ENCODE measurements around the gene POLR2B.
"Not testable (repeated sequence)": the region's sequence is repeated elsewhere in the genome, so short reads cannot be mapped to it uniquely, and the experiment has no call there.

The POLR2B gene

DNA sequence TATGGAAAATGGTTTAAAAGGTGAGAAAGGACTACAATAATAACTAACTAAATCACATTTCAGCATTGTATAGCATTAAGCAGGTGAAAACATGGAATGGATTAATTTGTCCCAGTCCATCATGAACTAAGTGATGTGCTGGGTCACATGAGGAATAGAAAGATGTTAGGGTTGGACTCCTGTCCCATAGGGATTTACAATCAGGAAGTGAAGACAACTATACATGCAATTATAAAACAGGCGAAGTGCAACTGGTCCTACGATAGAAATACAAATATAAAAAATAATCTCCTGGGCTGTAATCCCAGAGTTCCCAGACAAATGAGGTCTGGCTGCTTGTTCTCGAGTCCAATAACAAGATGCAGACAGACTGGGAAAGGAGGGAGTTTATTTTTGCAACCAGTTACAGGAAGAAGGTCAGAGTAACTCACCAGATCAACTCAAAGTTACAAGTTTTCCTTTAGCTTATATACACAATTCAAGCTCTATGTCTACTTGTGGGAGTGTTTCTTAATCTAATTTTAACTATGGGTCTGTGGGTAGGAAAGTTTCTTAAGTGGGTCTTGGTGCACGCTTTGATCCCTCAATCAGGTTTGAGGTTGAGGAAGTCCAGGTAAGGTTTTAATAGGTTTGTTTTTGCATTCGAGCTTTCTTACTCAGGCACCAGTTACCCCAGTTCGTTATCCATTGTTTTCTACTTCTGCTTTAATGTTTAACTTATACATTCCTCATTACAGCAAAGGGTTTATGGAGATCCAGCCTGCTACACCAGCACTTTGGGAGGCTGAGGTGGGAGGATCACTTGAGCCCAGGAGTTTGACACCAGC, 81.4 kb downstream of the POLR2B start:
- DNase-seq, result no peak

DNA sequence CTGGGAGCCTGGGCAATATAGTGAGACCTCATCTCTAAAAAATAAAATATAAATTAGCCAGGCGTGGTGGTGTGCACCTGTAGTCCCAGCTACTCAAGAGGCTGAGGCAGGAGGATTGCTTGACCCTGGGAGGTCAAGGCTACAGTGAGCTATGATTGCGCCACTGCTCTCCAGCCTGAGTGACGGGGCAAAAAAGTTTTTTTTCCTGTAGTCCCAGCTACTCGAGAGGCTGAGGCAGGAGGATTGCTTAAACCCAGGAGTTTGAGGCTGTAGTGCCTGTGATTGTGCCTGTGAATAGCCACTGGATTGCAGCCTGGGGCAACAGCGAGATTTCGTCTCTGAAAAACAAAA, 82.0 kb downstream of the POLR2B start:
- DNase-seq, result not testable (repeated sequence)

DNA sequence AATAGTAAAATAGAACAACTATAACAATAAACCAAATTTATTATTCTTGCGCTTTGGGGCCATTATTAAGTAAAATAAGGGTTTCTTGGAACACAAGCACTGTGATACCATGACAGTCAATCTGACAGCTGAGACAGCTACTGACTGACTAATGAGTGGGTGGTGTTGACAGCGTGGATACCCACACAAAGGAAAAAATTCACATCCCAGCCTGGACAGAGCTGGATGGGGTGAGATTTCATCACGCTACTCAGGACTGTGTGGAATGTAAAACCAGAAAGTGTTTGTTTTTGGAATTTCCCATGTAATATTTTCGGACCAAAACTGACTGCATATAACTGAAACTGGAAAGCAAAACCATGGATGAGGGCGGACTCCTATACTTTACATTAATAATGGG, 82.7 kb downstream of the POLR2B start:
- DNase-seq, result no peak

DNA sequence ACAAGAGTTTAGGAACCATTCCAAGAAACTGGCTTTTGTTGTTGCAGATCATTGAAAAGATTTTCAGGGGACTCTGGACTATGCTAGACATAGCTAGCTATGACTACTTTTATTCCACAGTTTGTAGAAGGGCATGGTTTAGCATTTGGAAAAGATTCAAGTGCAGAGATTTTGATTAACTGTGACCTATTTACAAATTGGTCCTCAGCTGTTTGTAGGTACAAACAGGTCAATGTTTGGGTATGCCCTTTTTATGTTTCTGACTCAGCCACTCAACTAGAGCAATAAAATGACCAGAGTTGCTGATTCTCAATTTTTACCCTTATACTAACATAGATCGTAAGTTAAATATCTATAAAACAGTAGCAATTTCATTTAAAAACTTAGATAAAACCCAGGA, 84.8 kb downstream of the POLR2B start:
- no peak for DNase-seq

DNA sequence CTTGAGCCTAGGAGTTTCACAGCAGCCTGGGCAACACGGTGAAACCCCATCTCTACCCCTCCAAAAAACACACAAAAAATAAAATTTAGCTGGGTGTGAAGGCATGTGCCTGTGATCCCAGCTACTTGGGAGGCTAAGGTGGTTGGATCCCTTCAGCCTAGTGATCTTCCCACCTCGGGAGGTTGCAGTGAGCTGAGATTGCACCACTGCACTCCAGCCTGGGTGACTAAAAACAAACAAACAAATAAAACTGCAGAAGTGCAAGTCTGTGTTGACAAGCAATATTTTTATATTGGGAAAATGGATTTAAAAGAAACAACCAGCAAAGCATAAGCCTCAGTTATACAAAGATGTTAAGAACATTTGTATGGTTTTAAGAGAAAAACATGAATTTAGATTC, 85.4 kb downstream of the POLR2B start:
- DNase-seq, result no peak

DNA sequence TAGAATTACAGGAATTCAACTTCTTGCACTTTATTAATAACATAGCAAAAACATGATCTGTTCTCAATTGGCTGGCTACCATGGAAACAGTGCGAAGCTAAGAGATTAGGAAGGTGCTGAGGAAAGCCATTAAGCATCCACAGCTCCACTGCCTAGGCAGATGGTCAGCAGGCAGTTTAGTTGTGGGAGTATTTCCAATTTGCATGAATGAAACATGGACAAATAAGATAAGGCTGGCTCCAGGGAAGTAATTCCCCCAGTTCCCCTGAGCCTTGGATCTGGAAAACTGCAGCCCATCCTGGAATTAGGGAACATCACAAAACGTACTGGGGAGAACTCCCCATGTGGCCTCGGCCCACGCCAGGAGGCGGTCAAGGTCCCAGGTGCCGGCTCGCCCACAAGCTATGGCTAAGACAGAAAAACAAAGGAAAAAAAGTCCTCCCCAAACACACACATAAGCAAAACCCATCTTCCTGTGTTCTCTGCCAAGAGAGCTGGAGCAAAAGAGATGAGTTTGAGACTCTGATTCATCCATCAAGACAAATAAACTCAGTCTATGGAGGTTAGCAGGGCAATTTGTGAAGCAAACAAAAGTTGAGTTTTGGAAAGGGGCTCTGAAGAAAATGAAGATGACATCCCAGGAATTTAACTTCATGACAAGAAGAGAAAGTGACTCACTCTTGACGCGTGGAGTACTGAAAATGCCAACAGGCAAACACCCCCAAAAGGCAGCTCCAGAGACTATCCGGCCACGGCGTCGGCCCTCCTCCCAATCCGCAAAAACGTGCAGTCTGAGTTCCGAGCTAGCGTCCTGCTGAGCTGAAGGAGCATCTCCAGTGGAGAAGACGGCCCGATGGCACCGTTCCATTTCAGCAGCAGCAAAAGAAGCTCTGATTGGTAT, 86.4 kb downstream of the POLR2B start:
- DNase-seq, result no peak

DNA sequence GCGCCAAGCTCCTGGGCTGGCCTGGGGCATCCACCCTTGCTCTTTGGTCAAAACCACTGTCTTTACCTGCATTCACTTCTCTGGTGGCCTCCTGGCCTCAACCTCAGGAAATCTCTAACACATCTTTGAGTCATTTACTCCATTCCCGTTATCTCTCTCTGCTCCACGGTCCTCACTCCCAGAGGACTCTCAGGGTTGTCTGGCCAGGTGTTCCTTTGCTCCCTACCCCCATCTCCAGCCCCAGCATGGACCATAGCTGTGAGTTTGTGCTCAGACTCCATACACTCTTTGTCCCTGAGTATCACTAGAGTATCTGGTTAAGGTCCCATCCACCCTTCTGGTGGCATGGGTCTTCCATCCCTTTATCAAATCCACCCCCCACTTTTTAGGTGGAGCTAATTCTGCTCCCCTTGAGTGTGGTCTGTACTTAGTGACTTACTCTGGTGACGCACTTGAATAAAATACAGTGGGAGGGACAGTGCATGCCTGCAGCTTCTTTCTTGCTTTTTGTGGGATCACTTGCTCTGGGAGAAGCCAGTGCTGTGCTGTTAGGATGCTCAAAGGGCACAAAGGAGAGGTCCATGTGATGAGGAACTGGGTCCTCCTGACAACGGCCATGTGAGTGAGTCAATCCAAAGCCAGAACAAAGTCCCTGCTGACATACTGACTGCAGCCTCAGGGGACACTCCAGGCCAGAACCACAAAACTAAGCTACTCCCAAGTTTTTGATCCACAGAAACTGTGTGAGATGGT, 87.2 kb downstream of the POLR2B start:
- no peak for DNase-seq

DNA sequence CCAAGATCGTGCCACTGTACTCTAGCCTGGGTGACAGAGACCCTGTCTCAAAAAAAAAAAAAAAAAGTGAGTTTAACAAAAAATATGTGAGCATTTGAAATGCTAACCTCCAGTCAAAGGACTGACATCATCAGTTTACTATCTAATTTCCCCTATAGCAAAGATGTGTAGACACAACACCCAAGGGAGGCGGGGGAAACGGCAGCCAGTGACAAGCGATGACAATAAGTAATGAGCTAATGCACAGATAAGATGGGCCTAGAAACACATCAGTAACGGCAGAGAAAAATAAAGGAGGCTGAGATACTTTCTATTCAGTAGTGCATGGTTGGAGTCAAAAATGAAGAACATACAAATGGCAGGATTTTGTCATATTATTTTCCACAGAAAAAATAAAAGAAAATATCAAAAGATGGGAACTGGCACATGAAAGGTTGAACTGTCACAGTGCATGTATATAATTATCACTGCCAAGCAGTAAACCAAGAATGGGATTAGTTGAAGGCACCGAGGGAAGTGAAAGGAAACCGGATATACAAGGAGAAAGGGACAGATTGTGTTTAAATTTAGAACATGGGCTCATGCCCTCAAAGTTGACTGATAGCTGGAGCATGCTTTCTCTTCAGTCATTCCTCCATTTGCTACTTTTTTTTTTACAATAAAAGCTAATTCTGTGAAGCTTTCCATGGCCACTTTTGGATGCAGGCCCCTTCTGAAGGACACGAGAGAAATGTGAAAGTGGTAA, 89.7 kb downstream of the POLR2B start:
- no peak for DNase-seq

DNA sequence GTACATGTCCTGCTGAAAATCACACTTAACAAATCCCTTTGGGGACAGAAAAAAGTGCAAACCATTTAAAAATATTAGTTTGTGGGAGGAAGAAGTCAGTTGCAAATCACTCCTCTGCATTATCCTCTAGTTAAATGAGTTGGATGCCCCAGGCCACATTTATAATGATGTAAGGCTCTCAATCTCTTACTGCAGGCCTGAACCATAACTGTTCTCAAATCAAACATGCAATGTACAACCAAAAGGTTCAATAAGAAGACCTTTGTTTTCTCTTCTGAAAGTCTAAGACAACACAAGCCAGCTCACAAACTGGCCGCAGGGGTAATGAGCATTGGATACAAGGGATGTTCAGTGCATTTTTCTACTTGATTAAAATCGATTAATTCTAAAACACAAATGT, 91.8 kb downstream of the POLR2B start:
- DNase-seq, result no peak

DNA sequence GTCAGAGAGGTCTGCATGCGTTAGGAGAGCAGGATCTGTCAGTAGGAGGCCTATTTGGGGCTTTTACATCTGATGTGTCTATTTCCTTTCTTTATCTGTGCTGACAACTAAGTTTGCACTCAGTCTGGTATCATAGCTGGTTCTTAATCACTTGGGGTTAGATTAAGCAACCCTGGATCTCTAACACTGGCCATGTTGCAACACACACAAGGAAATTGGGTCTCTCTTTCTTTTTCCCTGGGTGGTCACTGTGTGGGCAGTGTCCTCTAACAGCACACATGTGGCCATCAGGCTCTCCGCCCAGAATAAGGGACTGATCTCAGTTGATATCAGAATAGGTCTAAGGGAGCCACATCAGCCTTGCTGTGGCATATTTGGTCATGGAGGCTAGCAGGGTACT, 92.6 kb downstream of the POLR2B start:
- DNase-seq, result no peak

DNA sequence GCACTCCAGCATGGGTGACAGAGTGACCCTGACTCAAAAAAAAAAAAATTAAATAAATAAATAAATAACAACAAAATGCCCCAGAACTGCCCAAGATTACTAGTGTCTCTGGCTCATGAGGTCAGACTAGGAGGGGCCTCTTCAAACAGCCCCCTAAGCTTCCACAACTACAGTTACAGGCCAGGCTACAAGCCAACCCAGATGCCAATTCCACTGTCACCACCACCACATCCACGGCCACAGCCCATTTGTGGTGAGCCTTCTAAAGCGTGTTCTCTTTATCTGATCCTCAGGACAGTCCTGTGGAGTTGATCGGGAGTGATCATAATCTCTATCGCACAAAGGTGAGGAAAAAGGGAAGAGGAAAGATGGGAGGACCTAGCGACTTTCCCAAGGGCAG, 94.9 kb downstream of the POLR2B start:
- DNase-seq, result no peak

DNA sequence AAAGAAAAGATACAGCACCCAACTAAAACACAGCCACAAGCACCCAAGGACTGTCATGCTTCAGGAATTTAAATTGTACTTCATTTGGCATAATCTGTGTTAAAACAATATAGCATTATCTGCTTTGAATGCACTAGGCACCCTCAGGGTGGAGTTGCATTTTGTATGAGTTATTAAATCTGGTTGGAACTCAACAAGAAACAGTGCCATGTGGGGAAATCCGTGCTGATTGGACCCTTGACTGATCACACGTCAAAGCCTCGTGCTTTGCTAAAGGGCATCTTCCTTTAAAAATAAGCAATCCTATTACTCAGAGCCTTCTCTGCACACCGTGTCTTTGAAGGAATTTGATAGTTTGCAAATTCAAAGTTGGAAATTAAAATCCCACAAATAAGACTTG, 96.0 kb downstream of the POLR2B start:
- DNase-seq, result no peak

DNA sequence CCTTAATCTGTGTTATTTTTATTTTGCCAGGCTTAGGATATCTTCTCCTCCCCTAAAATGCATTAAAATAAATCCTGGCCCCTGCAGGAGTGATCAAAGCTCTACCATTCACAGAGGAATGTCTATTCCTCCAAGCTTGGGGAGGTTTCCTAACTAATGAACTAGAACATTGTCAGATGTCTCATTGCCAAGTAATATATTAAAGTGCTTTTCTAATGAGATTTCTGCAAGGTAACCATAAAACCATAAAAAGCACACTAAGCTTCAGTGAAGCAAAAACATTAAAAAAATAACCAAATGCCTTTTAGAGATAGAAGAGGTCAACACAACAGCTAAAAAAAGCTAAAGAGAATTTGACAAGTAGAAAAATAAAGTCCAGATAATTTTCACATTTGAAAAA, 96.7 kb downstream of the POLR2B start:
- no peak for DNase-seq

DNA sequence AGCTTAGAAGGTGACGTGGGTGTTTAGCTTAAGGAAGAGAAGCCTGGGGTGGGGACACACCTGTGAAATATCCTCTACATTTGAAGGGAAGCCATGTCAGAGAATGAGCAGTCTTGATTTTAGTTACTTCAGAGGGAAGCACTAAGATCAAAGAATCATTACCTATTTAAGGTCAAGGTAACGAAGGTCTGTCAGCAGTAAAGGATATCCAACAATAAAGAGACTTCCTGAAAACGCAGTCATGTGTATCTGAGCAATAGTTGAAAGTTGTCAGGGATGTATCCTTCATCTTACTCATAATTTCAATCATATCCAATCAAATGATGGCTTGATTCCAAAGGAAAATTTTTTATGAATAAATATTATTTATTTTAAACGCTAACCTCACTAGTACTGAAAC, 98.0 kb downstream of the POLR2B start:
- no peak for DNase-seq

DNA sequence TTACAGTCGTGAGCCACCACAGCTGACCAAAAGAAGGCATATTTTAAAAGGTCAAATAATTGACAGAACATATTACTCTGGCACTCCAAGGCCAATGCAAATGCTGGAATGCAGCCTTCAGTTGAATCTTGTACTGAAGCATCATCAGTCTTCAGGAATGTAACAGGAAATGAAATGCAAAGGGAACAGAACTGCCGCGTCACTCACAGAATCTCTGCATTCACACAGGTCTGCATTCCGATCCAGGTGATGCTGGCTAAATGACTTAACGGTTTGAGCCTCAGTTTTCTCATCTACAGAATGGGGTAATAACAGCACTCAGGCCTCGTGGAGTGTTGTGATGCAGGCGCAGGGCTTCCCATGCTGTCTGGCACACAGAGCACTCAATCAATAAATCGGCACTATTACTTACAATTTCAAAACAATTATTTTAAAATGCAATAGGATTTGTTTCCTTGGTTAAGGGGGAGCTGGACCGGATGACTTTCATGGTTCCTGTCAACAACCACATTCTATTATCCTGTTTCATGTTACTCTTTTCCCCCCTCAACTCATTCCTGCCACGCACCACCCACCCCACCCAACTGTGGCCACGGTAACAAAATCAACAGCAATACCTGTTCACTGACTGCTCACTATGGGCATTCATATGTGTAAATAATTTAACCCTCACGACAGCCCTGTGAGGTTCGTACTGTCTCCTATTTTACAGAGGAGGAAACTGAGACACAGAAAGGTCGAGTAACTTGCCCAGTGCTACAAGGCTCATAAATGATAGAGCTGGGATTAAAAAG, 99.1 kb downstream of the POLR2B start:
- DNase-seq, result no peak

DNA sequence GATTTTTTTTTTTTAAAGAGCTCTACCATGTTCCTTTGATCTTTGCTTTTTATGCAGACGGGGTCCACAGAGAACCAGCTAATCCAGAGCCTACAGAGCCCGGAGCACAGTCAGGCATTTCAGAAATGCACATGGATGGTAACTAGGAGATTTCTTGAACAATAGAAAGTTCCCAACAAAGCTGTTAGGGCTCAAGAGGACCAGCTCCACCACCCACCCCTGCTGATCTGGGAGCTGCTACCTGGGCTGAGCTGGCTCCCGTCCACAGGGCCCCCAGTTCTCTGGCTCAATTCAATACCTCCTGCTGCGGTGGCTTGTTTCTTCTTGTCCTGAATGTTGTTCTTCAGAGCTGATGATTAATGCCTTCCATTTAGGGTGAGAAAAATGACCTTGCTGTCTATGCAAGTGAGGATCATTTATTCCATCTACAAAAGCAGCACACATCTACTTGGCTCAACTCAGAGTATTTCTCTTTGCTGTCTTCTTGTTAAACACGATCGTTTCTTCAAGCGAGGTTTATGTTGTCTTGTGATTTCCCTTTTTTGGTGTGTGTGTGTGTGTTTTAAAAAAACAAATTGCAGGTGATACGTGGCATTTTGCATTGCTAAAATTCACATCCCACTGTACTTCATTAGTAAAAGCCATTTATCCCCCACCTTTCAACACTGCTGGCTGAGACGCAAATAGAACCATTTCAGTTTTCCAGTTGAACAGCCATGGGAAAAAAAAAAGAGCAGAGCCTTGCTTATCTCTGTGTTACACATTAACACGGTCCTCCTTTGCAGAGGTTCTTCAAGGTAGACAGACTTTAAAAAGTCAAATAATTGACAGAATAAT, 100.2 kb downstream of the POLR2B start:
- no peak for DNase-seq
